GM15510 (cell line): Measurements from ENCODE around the gene SPOCK3.

Source experiments
- POLR2A ChIP-seq: IDR thresholded peaks from 3 replicates; pipeline ENCODE4 v1.6.1; 2011; ENCODE audit warnings: borderline replicate concordance; ENCODE audit not compliant: insufficient read length; ENCODE audit errors: extremely low read depth

The SPOCK3 gene

GRCh38 chr4:166957451-166957850 lies 276.8 kb downstream of the SPOCK3 start:
- TF ChIP-seq POLR2A, result no peak

DNA sequence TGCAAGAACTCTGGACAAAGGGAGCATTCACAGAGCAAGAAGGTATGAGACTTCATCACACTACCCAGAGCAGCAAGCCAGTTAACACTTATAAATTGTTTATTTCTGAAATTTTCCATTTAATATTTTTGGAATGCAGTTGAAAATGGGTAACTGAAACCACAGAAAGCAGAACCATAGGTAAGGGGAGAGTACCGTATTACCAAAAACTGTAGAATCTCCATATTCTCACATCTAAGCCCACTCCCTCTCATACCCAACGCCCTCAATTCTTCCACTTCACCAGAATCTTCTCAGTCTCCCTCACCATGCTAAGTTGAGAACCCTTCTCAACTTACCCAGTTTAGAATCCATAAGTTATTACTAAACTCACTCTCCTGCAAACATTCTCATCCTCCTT lies 277.8 kb downstream of the SPOCK3 start:
- TF ChIP-seq POLR2A, result no peak

DNA sequence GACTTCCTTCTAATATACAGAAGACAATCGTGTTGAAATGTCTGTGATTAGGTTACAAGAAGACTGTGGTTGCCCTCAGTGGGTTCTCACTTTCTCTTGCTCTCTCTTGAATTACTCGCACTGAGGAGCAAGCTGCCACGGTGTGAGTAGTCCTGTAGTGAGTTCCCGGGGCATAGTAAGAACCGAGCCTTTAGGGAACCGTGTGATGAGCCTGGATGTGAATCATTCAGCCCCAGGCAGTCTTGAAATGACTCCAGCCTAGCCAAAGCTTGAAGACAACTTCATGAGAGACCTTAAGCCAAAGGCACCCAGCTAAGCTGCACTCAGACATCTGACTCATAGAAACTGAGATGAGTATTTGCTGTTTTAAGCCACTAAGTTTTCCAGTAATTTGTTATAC lies 292.7 kb downstream of the SPOCK3 start:
- TF ChIP-seq POLR2A, result no peak

DNA sequence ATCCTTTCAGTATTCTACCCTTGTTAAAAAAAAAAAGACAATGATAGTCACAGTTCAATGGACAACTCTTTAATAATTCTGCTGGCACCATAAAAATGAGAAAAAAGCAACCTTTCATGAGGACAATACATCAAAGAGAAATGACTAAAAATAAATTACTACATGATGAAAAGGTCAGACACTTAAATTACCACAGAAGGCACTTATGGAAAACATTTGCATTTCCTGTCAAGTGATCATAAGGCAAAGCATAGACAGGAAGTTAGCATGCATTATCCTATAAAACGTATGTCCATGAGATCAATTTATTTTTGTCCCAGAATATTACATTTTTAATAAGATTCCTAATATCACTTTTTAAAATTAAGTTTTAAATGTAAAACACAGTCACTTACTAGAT lies 303.8 kb downstream of the SPOCK3 start:
- TF ChIP-seq POLR2A, result no peak

DNA sequence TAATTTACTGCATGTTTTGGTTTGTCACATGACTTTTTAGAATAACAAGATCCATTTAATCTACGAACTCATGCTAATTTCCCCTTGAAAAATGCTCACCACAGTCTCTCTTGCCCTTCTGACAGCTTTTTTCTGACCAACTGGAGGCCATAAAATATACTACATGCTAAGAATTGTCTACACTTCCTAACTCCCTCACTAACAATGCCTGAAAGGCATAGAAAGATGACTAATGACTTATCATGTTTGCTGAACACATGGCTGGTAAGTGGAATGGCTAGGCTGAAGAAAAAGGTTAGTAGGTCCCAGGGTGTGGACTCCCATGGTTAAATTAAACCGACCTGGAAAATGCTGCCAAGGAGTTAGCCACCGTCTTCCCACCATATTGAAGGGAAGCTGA lies 309.9 kb downstream of the SPOCK3 start:
- no peak for TF ChIP-seq POLR2A

DNA sequence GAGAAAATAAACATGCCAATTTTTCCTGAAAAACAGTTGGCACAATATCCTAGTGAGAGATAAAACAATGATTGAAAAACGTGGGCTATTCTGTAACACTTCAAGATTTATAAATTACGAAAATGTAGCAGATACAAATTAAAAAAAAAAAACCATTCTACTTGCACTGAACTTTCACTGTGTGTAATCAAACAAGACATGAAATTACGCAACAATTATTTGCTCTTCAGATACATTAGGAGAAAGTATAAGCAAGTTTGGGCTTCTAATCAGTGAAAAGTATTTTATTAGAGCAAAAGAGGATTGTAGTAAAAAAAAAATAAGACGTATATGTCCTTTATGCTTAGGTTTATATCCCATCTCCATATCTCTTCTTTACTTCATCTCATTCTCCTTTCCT lies 320.4 kb downstream of the SPOCK3 start:
- TF ChIP-seq POLR2A, result no peak

GRCh38 chr4:166903408-166903807 lies 330.9 kb downstream of the SPOCK3 start:
- TF ChIP-seq POLR2A, result no peak

- no peak for TF ChIP-seq POLR2A
These were observed 331.4 kb downstream of the SPOCK3 start for GRCh38 chr4:166902941-166903340.

DNA sequence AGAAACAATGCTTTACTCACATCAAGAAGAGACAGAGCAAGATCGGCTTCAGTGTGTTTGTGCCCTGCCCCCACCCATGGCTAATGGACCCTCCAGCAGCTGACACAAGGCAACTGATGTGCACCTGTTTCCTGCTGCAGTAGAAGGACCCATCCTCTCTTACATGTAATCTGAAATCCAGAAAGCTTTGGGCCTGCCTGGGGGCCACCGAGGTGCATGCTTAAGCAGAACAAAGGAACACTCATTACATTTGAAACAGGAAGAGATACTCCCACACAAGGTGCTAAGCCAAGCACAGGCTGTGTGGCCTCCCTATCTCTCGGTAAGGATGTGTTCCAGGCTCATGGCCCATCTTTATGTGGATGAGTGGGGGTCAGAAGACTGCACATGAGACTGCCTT lies 338.0 kb downstream of the SPOCK3 start:
- TF ChIP-seq POLR2A, result no peak

- no peak for TF ChIP-seq POLR2A
These were observed 338.5 kb downstream of the SPOCK3 start for GRCh38 chr4:166895771-166896170.

DNA sequence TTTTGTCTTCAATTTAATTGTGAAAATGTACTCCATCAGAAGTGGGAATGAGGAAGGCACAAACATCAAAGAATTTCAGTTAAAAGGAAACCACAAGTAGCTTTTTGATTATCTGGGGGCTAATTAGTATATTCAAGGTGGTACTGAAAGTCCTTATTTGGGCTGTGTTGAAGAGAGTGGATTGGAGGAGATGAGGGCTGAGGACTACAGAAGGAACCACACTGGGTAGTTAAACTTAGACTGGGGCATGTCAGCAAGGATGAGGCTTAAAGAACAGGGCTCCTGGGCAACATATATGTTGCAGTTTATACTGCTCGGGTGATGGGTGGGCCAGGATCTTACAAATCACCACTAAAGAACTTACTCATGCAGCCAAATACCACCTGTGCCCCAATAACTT lies 346.8 kb downstream of the SPOCK3 start:
- no peak for TF ChIP-seq POLR2A

GRCh38 chr4:166886718-166887117 lies 347.6 kb downstream of the SPOCK3 start:
- no peak for TF ChIP-seq POLR2A

- no peak for TF ChIP-seq POLR2A
These were observed 352.1 kb downstream of the SPOCK3 start for GRCh38 chr4:166882221-166882620.

GRCh38 chr4:166875821-166876220 lies 358.5 kb downstream of the SPOCK3 start:
- TF ChIP-seq POLR2A, result no peak

DNA sequence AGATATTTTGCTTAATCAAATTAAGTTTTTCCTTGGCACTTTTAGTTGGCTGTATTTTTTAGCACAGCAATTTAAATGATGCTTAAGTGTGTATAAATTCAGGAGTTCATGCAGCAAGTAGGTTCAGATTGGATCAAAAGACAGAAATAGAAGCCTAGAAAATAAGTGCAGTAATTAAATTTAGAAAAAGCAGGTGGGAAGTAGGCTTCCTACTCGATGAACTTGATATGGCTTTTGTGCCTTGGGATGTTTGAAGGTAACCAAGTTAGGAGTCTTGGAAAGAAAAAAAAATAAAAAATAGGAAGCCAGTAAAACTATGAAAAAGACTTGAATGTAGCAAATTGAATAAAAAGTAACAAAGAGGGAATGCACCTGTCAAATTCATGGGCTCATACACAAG lies 372.3 kb downstream of the SPOCK3 start:
- no peak for TF ChIP-seq POLR2A

- no peak for TF ChIP-seq POLR2A
These were observed 387.4 kb downstream of the SPOCK3 start for GRCh38 chr4:166846939-166847338.

GRCh38 chr4:166842795-166843261 lies 391.5 kb downstream of the SPOCK3 start:
- no peak for TF ChIP-seq POLR2A
